Astrocyte (in vitro differentiated cells and primary cell): ENCODE results near the gene SVEP1. TPM values are rescaled to one million over a fixed set of nuclear protein-coding genes. Genes with fewer than 3 reads are reported as not detected.

Experiments
- DNase-seq: peaks from one replicate; pipeline ENCODE4 v3.0.0-alpha.2; 2010; ENCODE audit warnings: low read depth
- FAIRE-seq: peaks from 2 replicates; lab custom pipeline; 2011; peaks lifted over from hg19 to GRCh38; lab: Jason Lieb, UNC
- H2AFZ ChIP-seq: 2 replicates; pipeline ENCODE4 v1.6.0; 2012; ENCODE audit warnings: low read depth, low read length, inconsistent platforms
- H3K27ac ChIP-seq: 2 replicates; pipeline ENCODE4 v1.5.1; 2011; ENCODE audit warnings: low read depth, low read length, inconsistent platforms
- H3K27me3 ChIP-seq: 2 replicates; pipeline ENCODE4 v1.6.0; 2011; ENCODE audit warnings: low read length, inconsistent platforms; ENCODE audit not compliant: insufficient read depth
- H3K36me3 ChIP-seq: 2 replicates; pipeline ENCODE4 v1.5.1; 2011; ENCODE audit warnings: low read length, inconsistent platforms; ENCODE audit not compliant: insufficient read depth
- H3K4me1 ChIP-seq: 2 replicates; pipeline ENCODE4 v1.5.1; 2011; ENCODE audit warnings: low read length, inconsistent platforms; ENCODE audit not compliant: insufficient read depth
- H3K4me2 ChIP-seq: 2 replicates; pipeline ENCODE4 v1.6.0; 2012; ENCODE audit warnings: low read length, inconsistent platforms
- H3K4me3 ChIP-seq: 2 replicates; pipeline ENCODE4 v1.5.1; 2011; ENCODE audit warnings: low read depth, mild to moderate bottlenecking, low read length, inconsistent platforms; ENCODE audit not compliant: insufficient read depth
- H3K79me2 ChIP-seq: 2 replicates; pipeline ENCODE4 v1.6.0; 2012; ENCODE audit warnings: mild to moderate bottlenecking, low read length, inconsistent platforms; ENCODE audit not compliant: insufficient read depth
- H3K9ac ChIP-seq: 2 replicates; pipeline ENCODE4 v1.6.0; 2012; ENCODE audit warnings: mild to moderate bottlenecking, low read length, inconsistent platforms
- H3K9me3 ChIP-seq: 2 replicates; pipeline ENCODE4 v1.5.1; 2012; ENCODE audit warnings: low read depth, mild to moderate bottlenecking, low read length, inconsistent platforms; ENCODE audit not compliant: insufficient read depth
- H4K20me1 ChIP-seq: 2 replicates; pipeline ENCODE4 v1.6.0; 2012; ENCODE audit warnings: low read length, inconsistent platforms; ENCODE audit not compliant: insufficient read depth
- H3K27ac Mint-ChIP-seq: one replicate; pipeline ENCODE4 v1.8.0; 2021; ENCODE audit warnings: mild to moderate bottlenecking, mixed read lengths; ENCODE audit not compliant: unreplicated experiment
- H3K27me3 Mint-ChIP-seq: one replicate; pipeline ENCODE4 v1.8.0; 2021; ENCODE audit warnings: low read depth, mixed read lengths; ENCODE audit not compliant: unreplicated experiment
- H3K36me3 Mint-ChIP-seq: one replicate; pipeline ENCODE4 v1.8.0; 2021; ENCODE audit warnings: low read depth, mixed read lengths; ENCODE audit not compliant: unreplicated experiment
- H3K4me1 Mint-ChIP-seq: one replicate; pipeline ENCODE4 v1.8.0; 2021; ENCODE audit warnings: low read depth, mixed read lengths; ENCODE audit not compliant: unreplicated experiment
- H3K4me3 Mint-ChIP-seq: one replicate; pipeline ENCODE4 v1.8.0; 2021; ENCODE audit warnings: mild to moderate bottlenecking, moderate library complexity, mixed read lengths; ENCODE audit not compliant: unreplicated experiment
- H3K9me3 Mint-ChIP-seq: one replicate; pipeline ENCODE4 v1.8.0; 2021; ENCODE audit warnings: mild to moderate bottlenecking, mixed read lengths; ENCODE audit not compliant: unreplicated experiment
- CTCF ChIP-seq: IDR thresholded peaks from 2 replicates; pipeline ENCODE4 v1.5.1; 2011; ENCODE audit warnings: low read depth, mild to moderate bottlenecking, inconsistent platforms, low read length, moderate library complexity; ENCODE audit not compliant: insufficient read depth
- EZH2 ChIP-seq: IDR thresholded peaks from 2 replicates; pipeline ENCODE4 v1.6.1; 2012; ENCODE audit warnings: mild to moderate bottlenecking, low read length, inconsistent platforms; ENCODE audit not compliant: insufficient read depth
- total RNA-seq: library from RNA; stranded (reverse); gene quantifications from 2 replicates; pipeline ENCODE4 v1.2.1, GENCODE V29; 2021

SVEP1 gene
- total RNA-seq, 1 donor from 2014 or later, result 1.1 TPM

- H3K36me3 Mint-ChIP-seq, result no peaks in the 10 kb centered on the region
- no peaks in the 10 kb centered on the region for H3K9me3 ChIP-seq
- no peak within 1 kb of the TSS for H3K4me2 ChIP-seq
- H3K27me3 Mint-ChIP-seq, result peaks cover 5% of the 10 kb centered on the region
- H3K9me3 Mint-ChIP-seq, result no peaks in the 10 kb centered on the region
- no peaks in the 10 kb centered on the region for H4K20me1 ChIP-seq
- no peaks in the 10 kb centered on the region for H3K36me3 ChIP-seq
- no peak within 1 kb of the TSS for H2AFZ ChIP-seq
- no peaks in the 10 kb centered on the region for H3K4me1 ChIP-seq
- no peaks in the 10 kb centered on the region for H3K27me3 ChIP-seq
- H3K27ac Mint-ChIP-seq, result no peak within 1 kb of the TSS
- H3K4me3 Mint-ChIP-seq, result no peak within 1 kb of the TSS
- FAIRE-seq (peak; percentile 13), DNase-seq (peak; percentile 56)
- no peak for TF ChIP-seq CTCF
- TF ChIP-seq EZH2, result no peak
- H3K9ac ChIP-seq, result no peak within 1 kb of the TSS
- no peaks in the 10 kb centered on the region for H3K79me2 ChIP-seq
- H3K27ac ChIP-seq, result no peak within 1 kb of the TSS
- H3K4me3 ChIP-seq, result no peak within 1 kb of the TSS
- H3K4me1 Mint-ChIP-seq, result no peaks in the 10 kb centered on the region
These were observed 241.8 kb downstream of the SVEP1 start, which contains the start of gene TXNDC8 for GRCh38 chr9:110337727-110338126. Gene TXNDC8 (minus strand): TSS chr9:110337863.

- TF ChIP-seq EZH2 (no peak), CTCF (no peak)
- no peaks in the 10 kb centered on the region for H3K9me3 Mint-ChIP-seq
- Histone ChIP-seq H3K9me3 (no peaks in the 10 kb centered on the region), H4K20me1 (no peaks in the 10 kb centered on the region), H2AFZ (no peak overlapping the region), H3K4me3 (no peak overlapping the region), H3K79me2 (no peaks in the 10 kb centered on the region), H3K27me3 (no peaks in the 10 kb centered on the region), H3K4me2 (no peak overlapping the region), H3K9ac (no peak overlapping the region), H3K36me3 (no peaks in the 10 kb centered on the region), H3K4me1 (no peaks in the 10 kb centered on the region), H3K27ac (no peak overlapping the region)
- H3K27me3 Mint-ChIP-seq, result peaks cover 4% of the 10 kb centered on the region
- no peak for FAIRE-seq
- no peak for DNase-seq
- no peak overlapping the region for H3K4me3 Mint-ChIP-seq
- H3K4me1 Mint-ChIP-seq, result no peaks in the 10 kb centered on the region
- H3K27ac Mint-ChIP-seq, result no peak overlapping the region
- no peaks in the 10 kb centered on the region for H3K36me3 Mint-ChIP-seq
These were observed 243.2 kb downstream of the SVEP1 start for GRCh38 chr9:110336363-110336762.

- H3K27ac Mint-ChIP-seq, result no peak overlapping the region
- Histone ChIP-seq H3K79me2 (no peaks in the 10 kb centered on the region), H4K20me1 (no peaks in the 10 kb centered on the region), H3K36me3 (no peaks in the 10 kb centered on the region), H3K9me3 (no peaks in the 10 kb centered on the region), H3K9ac (no peak overlapping the region), H3K27ac (no peak overlapping the region), H3K4me2 (no peak overlapping the region), H3K27me3 (no peaks in the 10 kb centered on the region), H3K4me1 (no peaks in the 10 kb centered on the region), H3K4me3 (no peak overlapping the region), H2AFZ (no peak overlapping the region)
- H3K4me1 Mint-ChIP-seq, result no peaks in the 10 kb centered on the region
- no peaks in the 10 kb centered on the region for H3K9me3 Mint-ChIP-seq
- DNase-seq (no peak), FAIRE-seq (no peak)
- peaks cover 4% of the 10 kb centered on the region for H3K27me3 Mint-ChIP-seq
- H3K36me3 Mint-ChIP-seq, result no peaks in the 10 kb centered on the region
- TF ChIP-seq EZH2 (no peak), CTCF (no peak)
- no peak overlapping the region for H3K4me3 Mint-ChIP-seq
These were observed 244.7 kb downstream of the SVEP1 start for GRCh38 chr9:110334871-110335270.
